Panc1 (cell line): ENCODE measurements around the gene CDH8. TPM values are rescaled to one million over a fixed set of nuclear protein-coding genes. Genes with fewer than 3 reads are reported as not detected.

Experiments used
- ATAC-seq: fragments of 200-7000 bp; cut with Tn5 transposase; 2 replicates; pipeline ENCODE4 v1.9.1; 2020; ENCODE audit warnings: mild to moderate bottlenecking, moderate library complexity
- BruUV-seq: library from RNA; stranded (reverse); fragments of 400-500 nt; replicated peaks from 2 replicates; lab custom pipeline; 2021; lab: Mats Ljungman, UMichigan
- CTCF ChIA-PET: fragments of 300-600 bp; sonication (Branson Sonifier 250); formaldehyde crosslinking; loops from one replicate; lab custom pipeline; 2022; ENCODE audit warnings: antibody characterized with exemption; lab: Charles Lee
- POLR2A ChIA-PET: fragments of 300-600 bp; sonication (Branson Sonifier 250); formaldehyde crosslinking; loops from one replicate; lab custom pipeline; 2022; ENCODE audit warnings: antibody characterized with exemption; lab: Charles Lee
- DNase-seq: peaks from one replicate; pipeline ENCODE4 v3.0.0-alpha.2; 2010; ENCODE audit warnings: low read depth, low spot score
- H3K27ac ChIP-seq: 2 replicates; pipeline ENCODE4 v1.5.1; 2011; ENCODE audit warnings: mild to moderate bottlenecking, low read length, inconsistent platforms
- H3K27me3 ChIP-seq: fragments of 200-500 bp; sonication (Bioruptor generic); 2 replicates; pipeline ENCODE4 v1.6.0; 2014; ENCODE audit warnings: low read length, inconsistent platforms; ENCODE audit not compliant: control insufficient read depth, insufficient read depth
- H3K36me3 ChIP-seq: fragments of 200-500 bp; sonication (Bioruptor generic); 2 replicates; pipeline ENCODE4 v1.5.1; 2014; ENCODE audit warnings: inconsistent platforms, mild to moderate bottlenecking, low read length, moderate library complexity; ENCODE audit not compliant: control insufficient read depth, insufficient read depth
- H3K4me1 ChIP-seq: 2 replicates; pipeline ENCODE4 v1.5.1; 2011; ENCODE audit warnings: inconsistent platforms, mild to moderate bottlenecking, low read length, moderate library complexity; ENCODE audit not compliant: control insufficient read depth, insufficient read depth
- H3K4me3 ChIP-seq, 2 experiments: 2 replicates each; pipeline ENCODE4 v1.5.1; 2011 to 2012; ENCODE audit warnings: low read depth in 2 of 2, low read length in 2 of 2, mild to moderate bottlenecking in 2 of 2, inconsistent platforms in 1 of 2, moderate library complexity in 1 of 2
- H3K9me3 ChIP-seq: fragments of 200-500 bp; sonication (Bioruptor generic); 2 replicates; pipeline ENCODE4 v1.5.1; 2014; ENCODE audit warnings: low read depth, mild to moderate bottlenecking, inconsistent platforms, low read length, moderate library complexity; ENCODE audit not compliant: control insufficient read depth, insufficient read depth
- CTCF ChIP-seq: fragments of 450-650 bp; IDR thresholded peaks from 2 replicates; pipeline ENCODE4 v1.5.1; 2017; ENCODE audit warnings: mild to moderate bottlenecking
- POLR2AphosphoS5 ChIP-seq: IDR thresholded peaks from 2 replicates; pipeline ENCODE4 v1.6.1; 2012; ENCODE audit warnings: mild to moderate bottlenecking, low read depth, low read length, moderate library complexity
- REST ChIP-seq, 2 experiments: IDR thresholded peaks; 2 replicates each; pipeline ENCODE4 v1.6.1; 2011 to 2012; ENCODE audit warnings: low read depth in 2 of 2, control low read depth in 1 of 2, low read length in 1 of 2, mild to moderate bottlenecking in 1 of 2, moderate library complexity in 1 of 2; ENCODE audit not compliant: insufficient read depth in 1 of 2
- SIN3A ChIP-seq: IDR thresholded peaks from 2 replicates; pipeline ENCODE4 v1.6.1; 2012; ENCODE audit warnings: low read depth, mild to moderate bottlenecking, low read length, moderate library complexity, borderline replicate concordance; ENCODE audit not compliant: insufficient read depth
- TCF7L2 ChIP-seq: IDR thresholded peaks from 2 replicates; pipeline ENCODE4 v1.6.1; 2011; ENCODE audit warnings: mild to moderate bottlenecking, low read depth, low read length, inconsistent platforms
- in situ Hi-C: cut with HindIII; loops from 2 replicates; pipeline ENCODE4 v1.10.0; 2016; ENCODE audit warnings: low sequenced_read_pairs, low pct_unique_long_range_greater_than_20kb
- intact Hi-C: fragments of 100-400 bp; cut with micrococcal nuclease; formaldehyde crosslinking; loops from one replicate; pipeline ENCODE4 v1.10.0; 2022; ENCODE audit not compliant: unreplicated experiment
- total RNA-seq: library from RNA; stranded (reverse); gene quantifications from one replicate; pipeline ENCODE4 v1.2.1, GENCODE V29; 2021; ENCODE audit not compliant: unreplicated experiment

The CDH8 gene
- total RNA-seq, 1 experiment from 2014 or later: 0.21 TPM

- DNase-seq (no peak), ATAC-seq (no peak)
- Histone ChIP-seq H3K27me3 (no peaks in the 10 kb centered on the region), H3K36me3 (no peaks in the 10 kb centered on the region), H3K4me1 (no peaks in the 10 kb centered on the region), H3K27ac (no peak overlapping the region), H3K4me3 (no peak overlapping the region), H3K9me3 (no peaks in the 10 kb centered on the region)
- intact Hi-C loops: no loop called here
- no peak for TF ChIP-seq POLR2AphosphoS5
- no peak for TF ChIP-seq TCF7L2
- no peak for TF ChIP-seq SIN3A
- no peak for TF ChIP-seq CTCF
- no peak for TF ChIP-seq REST (IDR thresholded peaks at IDR 0.05; ENCODE audit: insufficient read depth in 1 of 2, low read depth in 2 of 2, low read length in 1 of 2)
- in situ Hi-C loops: no loop called here
- CTCF ChIA-PET: no interaction called here
- no TSS peak for BruUV-seq
- POLR2A ChIA-PET: no interaction called here
Measured at GRCh38 chr16:61820820-61821219, 215.4 kb downstream of the CDH8 start.

GRCh38 chr16:61820398-61820797, 215.8 kb downstream of the CDH8 start:
- no peaks in the 10 kb centered on the region for H3K36me3 ChIP-seq
- POLR2A ChIA-PET: no interaction called here
- intact Hi-C loops (no loop called here), in situ Hi-C loops (no loop called here)
- H3K9me3 ChIP-seq: no peaks in the 10 kb centered on the region
- ATAC-seq (no peak), DNase-seq (no peak)
- TF ChIP-seq REST (IDR thresholded peaks at IDR 0.05; ENCODE audit: insufficient read depth in 1 of 2, low read depth in 2 of 2, low read length in 1 of 2) (no peak), SIN3A (no peak), POLR2AphosphoS5 (no peak), CTCF (no peak), TCF7L2 (no peak)
- H3K4me1 ChIP-seq: no peaks in the 10 kb centered on the region
- CTCF ChIA-PET: no interaction called here
- BruUV-seq: no TSS peak
- no peaks in the 10 kb centered on the region for H3K27me3 ChIP-seq
- no peak overlapping the region for H3K4me3 ChIP-seq
- H3K27ac ChIP-seq: no peak overlapping the region
